Activated CD4-positive, alpha-beta memory T cell treated with anti-CD3 and anti-CD28 coated beads for 36 hours (primary cell): ENCODE measurements around the gene C9orf78. TPM values are rescaled to one million over a fixed set of nuclear protein-coding genes. Genes with fewer than 3 reads are reported as not detected.
"Not testable (repeated sequence)": the region's sequence is repeated elsewhere in the genome, so short reads cannot be mapped to it uniquely, and the experiment has no call there.

Experiments used
- CTCF ChIA-PET: fragments of 350-600 bp; sonication (Branson Sonifier 250); formaldehyde crosslinking; loops from one replicate; lab custom pipeline; 2021; ENCODE audit warnings: antibody characterized with exemption, inconsistent platforms; lab: Charles Lee
- POLR2A ChIA-PET: fragments of 350-600 bp; sonication (Branson Sonifier 250); formaldehyde crosslinking; loops from one replicate; lab custom pipeline; 2021; ENCODE audit warnings: antibody characterized with exemption; lab: Charles Lee
- DNase-seq: peaks from one replicate; pipeline ENCODE4 v3.0.0-alpha.2; 2020
- H3K27ac Mint-ChIP-seq: one replicate; pipeline ENCODE4 v1.8.0; 2021; ENCODE audit warnings: mixed read lengths
- H3K27me3 Mint-ChIP-seq: one replicate; pipeline ENCODE4 v1.8.0; 2021; ENCODE audit warnings: mixed read lengths
- H3K36me3 Mint-ChIP-seq: one replicate; pipeline ENCODE4 v1.8.0; 2021; ENCODE audit warnings: mixed read lengths
- H3K4me1 Mint-ChIP-seq: one replicate; pipeline ENCODE4 v1.8.0; 2021; ENCODE audit warnings: low read depth, mixed read lengths
- H3K4me3 Mint-ChIP-seq: one replicate; pipeline ENCODE4 v1.8.0; 2021; ENCODE audit warnings: mild to moderate bottlenecking, mixed read lengths
- H3K9me3 Mint-ChIP-seq: one replicate; pipeline ENCODE4 v1.8.0; 2021; ENCODE audit warnings: mixed read lengths
- intact Hi-C: fragments of 100-400 bp; cut with micrococcal nuclease; formaldehyde crosslinking; loops from one replicate; pipeline ENCODE4 v1.15.1; 2023
- total RNA-seq, 2 experiments: library from RNA; stranded (reverse); gene quantifications; one replicate each; pipeline ENCODE4 v1.2.3, GENCODE V29; 2021

C9orf78 gene
- total RNA-seq, 2 experiments from 2014 or later: 43.6 to 47.0 TPM

GRCh38 chr9:129802833-129803675 is 32.0 kb downstream of the C9orf78 start, which contains the start of gene TOR1B:
TOR1B (plus strand) TSS chr9:129803184; CDS start chr9:129803213, 29 bp downstream.
- peak within 1 kb of the TSS; percentile 85 for H3K27ac Mint-ChIP-seq
- peak within 1 kb of the TSS; percentile 84 for H3K4me3 Mint-ChIP-seq
- DNase-seq: peak; percentile 96
- peaks cover 24% of the 10 kb centered on the region for H3K36me3 Mint-ChIP-seq
- H3K4me1 Mint-ChIP-seq: peaks cover 17% of the 10 kb centered on the region
- POLR2A ChIA-PET: interaction anchor here (0.6 to 1.0 kb wide), 4 partner anchors 9 to 359 kb away, joined by 3 to 4 read pairs (median 4); partner anchors contain the start of gene TOR1A
- H3K9me3 Mint-ChIP-seq: no peaks in the 10 kb centered on the region
- H3K27me3 Mint-ChIP-seq: no peaks in the 10 kb centered on the region
- intact Hi-C loops: loop anchor here (1.0 to 2.0 kb wide), 2 partner anchors 21 to 66 kb away; partner anchors contain the start of gene TOR1A
- CTCF ChIA-PET: interaction anchor here (0.6 to 2.8 kb wide), 6 partner anchors 9 to 679 kb away, joined by 3 to 10 read pairs (median 5); no protein-coding TSS in a partner anchor

GRCh38 chr9:129801504-129801903 is 33.6 kb downstream of the C9orf78 start:
- POLR2A ChIA-PET: interaction anchor here (0.6 to 0.7 kb wide), 2 partner anchors 88 to 173 kb away, joined by 3 read pairs; no protein-coding TSS in a partner anchor
- intact Hi-C loops: no loop called here

GRCh38 chr9:129798973-129799372 is 36.1 kb downstream of the C9orf78 start:
- Mint-ChIP-seq H3K4me3 (no peak overlapping the region), H3K36me3 (peaks cover 2% of the 10 kb centered on the region), H3K4me1 (peaks cover 3% of the 10 kb centered on the region), H3K27ac (no peak overlapping the region), H3K9me3 (no peaks in the 10 kb centered on the region), H3K27me3 (no peaks in the 10 kb centered on the region)
- no peak for DNase-seq
- ChIA-PET CTCF (interaction anchor here (1.1 kb wide), 1 partner anchor 8 kb away, joined by 4 read pairs; no protein-coding TSS in a partner anchor), POLR2A (no interaction called here)
- intact Hi-C loops: no loop called here

More at GRCh38 chr9:129801504-129801903, 33.6 kb downstream of the C9orf78 start:
- DNase-seq: no peak
- Mint-ChIP-seq H3K36me3 (peaks cover 16% of the 10 kb centered on the region), H3K4me3 (peak overlapping the region; percentile 84), H3K27me3 (no peaks in the 10 kb centered on the region), H3K4me1 (peaks cover 17% of the 10 kb centered on the region), H3K27ac (peak overlapping the region; percentile 29), H3K9me3 (no peaks in the 10 kb centered on the region)
- CTCF ChIA-PET: interaction anchor here (0.6 to 1.1 kb wide), 4 partner anchors 16 to 627 kb away, joined by 3 read pairs; no protein-coding TSS in a partner anchor

- DNase-seq, H3K4me1 Mint-ChIP-seq, H3K27me3 Mint-ChIP-seq, H3K36me3 Mint-ChIP-seq, CTCF ChIA-PET, H3K27ac Mint-ChIP-seq, intact Hi-C loops, POLR2A ChIA-PET, H3K4me3 Mint-ChIP-seq, H3K9me3 Mint-ChIP-seq: not testable (repeated sequence)
Measured at GRCh38 chr9:129796029-129796428, 39.0 kb downstream of the C9orf78 start.

GRCh38 chr9:129794549-129794948 is 40.5 kb downstream of the C9orf78 start:
- Mint-ChIP-seq H3K4me3 (no peak overlapping the region), H3K9me3 (no peaks in the 10 kb centered on the region), H3K27me3 (no peaks in the 10 kb centered on the region), H3K36me3 (no peaks in the 10 kb centered on the region), H3K4me1 (peaks cover 8% of the 10 kb centered on the region), H3K27ac (no peak overlapping the region)
- ChIA-PET POLR2A (no interaction called here), CTCF (no interaction called here)
- intact Hi-C loops: no loop called here
- no peak for DNase-seq

GRCh38 chr9:129786481-129786880 is 48.6 kb downstream of the C9orf78 start:
- intact Hi-C loops: no loop called here
- Mint-ChIP-seq H3K27ac (no peak overlapping the region), H3K9me3 (no peaks in the 10 kb centered on the region), H3K4me1 (peaks cover 8% of the 10 kb centered on the region), H3K36me3 (no peaks in the 10 kb centered on the region), H3K27me3 (no peaks in the 10 kb centered on the region), H3K4me3 (no peak overlapping the region)
- CTCF ChIA-PET: interaction anchor here (0.6 to 8.0 kb wide), 4 partner anchors 49 to 359 kb away, joined by 4 to 85 read pairs (median 14); no protein-coding TSS in a partner anchor
- DNase-seq: no peak
- POLR2A ChIA-PET: no interaction called here

- Mint-ChIP-seq H3K36me3 (no peaks in the 10 kb centered on the region), H3K27ac (no peak overlapping the region), H3K27me3 (no peaks in the 10 kb centered on the region), H3K4me1 (peaks cover 8% of the 10 kb centered on the region), H3K4me3 (no peak overlapping the region), H3K9me3 (no peaks in the 10 kb centered on the region)
- ChIA-PET POLR2A (no interaction called here), CTCF (interaction anchor here (0.6 to 8.0 kb wide), 8 partner anchors 16 to 654 kb away, joined by 3 to 85 read pairs (median 4); no protein-coding TSS in a partner anchor)
- DNase-seq: no peak
- intact Hi-C loops: no loop called here
Measured at GRCh38 chr9:129785866-129786265, 49.2 kb downstream of the C9orf78 start.

- not testable (repeated sequence) for H3K9me3 Mint-ChIP-seq, H3K4me1 Mint-ChIP-seq, H3K4me3 Mint-ChIP-seq, H3K27ac Mint-ChIP-seq, H3K27me3 Mint-ChIP-seq, DNase-seq, H3K36me3 Mint-ChIP-seq
- ChIA-PET CTCF (interaction anchor here (1.1 to 8.0 kb wide), 12 partner anchors 10 to 653 kb away, joined by 3 to 85 read pairs (median 6); partner anchors contain the start of genes ASB6 and PTGES), POLR2A (interaction anchor here (0.7 kb wide), 1 partner anchor 435 kb away, joined by 3 read pairs; no protein-coding TSS in a partner anchor)
- intact Hi-C loops: loop anchor here (1.0 to 5.0 kb wide), 3 partner anchors 59 to 648 kb away; partner anchors contain the start of gene ASB6
Measured at GRCh38 chr9:129784970-129785369, 50.1 kb downstream of the C9orf78 start.

GRCh38 chr9:129783516-129784361 is 51.3 kb downstream of the C9orf78 start:
- no peak overlapping the region for H3K27ac Mint-ChIP-seq
- CTCF ChIA-PET: interaction anchor here (0.6 to 8.0 kb wide), 21 partner anchors 8 to 652 kb away, joined by 3 to 85 read pairs (median 4); partner anchors contain the start of genes ASB6 and PTGES
- POLR2A ChIA-PET: no interaction called here
- no peaks in the 10 kb centered on the region for H3K36me3 Mint-ChIP-seq
- H3K27me3 Mint-ChIP-seq: no peaks in the 10 kb centered on the region
- H3K4me1 Mint-ChIP-seq: no peaks in the 10 kb centered on the region
- H3K9me3 Mint-ChIP-seq: no peaks in the 10 kb centered on the region
- intact Hi-C loops: loop anchor here (1.0 to 5.0 kb wide), 4 partner anchors 46 to 646 kb away; partner anchors contain the start of gene ASB6
- DNase-seq: peak; percentile 80
- H3K4me3 Mint-ChIP-seq: no peak overlapping the region

GRCh38 chr9:129781981-129782380 is 53.1 kb downstream of the C9orf78 start:
- Mint-ChIP-seq H3K4me3 (no peak overlapping the region), H3K27me3 (peaks cover 4% of the 10 kb centered on the region), H3K27ac (no peak overlapping the region), H3K9me3 (no peaks in the 10 kb centered on the region), H3K36me3 (no peaks in the 10 kb centered on the region), H3K4me1 (peaks cover 8% of the 10 kb centered on the region)
- intact Hi-C loops: loop anchor here (5.0 kb wide), 2 partner anchors 140 to 645 kb away; partner anchors contain the start of gene ASB6
- CTCF ChIA-PET: interaction anchor here (1.2 to 8.0 kb wide), 5 partner anchors 9 to 158 kb away, joined by 3 to 85 read pairs (median 22); partner anchors contain the start of gene ASB6
- no peak for DNase-seq
- POLR2A ChIA-PET: no interaction called here

- CTCF ChIA-PET: interaction anchor here (0.9 to 8.0 kb wide), 7 partner anchors 10 to 649 kb away, joined by 3 to 85 read pairs (median 9); partner anchors contain the start of gene ASB6
- Mint-ChIP-seq H3K4me3 (no peak overlapping the region), H3K27ac (no peak overlapping the region), H3K4me1 (peaks cover 15% of the 10 kb centered on the region), H3K27me3 (peaks cover 4% of the 10 kb centered on the region), H3K9me3 (no peaks in the 10 kb centered on the region), H3K36me3 (no peaks in the 10 kb centered on the region)
- POLR2A ChIA-PET: no interaction called here
- intact Hi-C loops: loop anchor here (5.0 kb wide), 2 partner anchors 139 to 644 kb away; partner anchors contain the start of gene ASB6
- no peak for DNase-seq
Measured at GRCh38 chr9:129781131-129781530, 53.9 kb downstream of the C9orf78 start.
